ENCODE results near the gene COL4A1.

The COL4A1 gene

GRCh38 chr13:110308656-110309359 lies 1.9 kb upstream of the COL4A1 start:
- DNase-seq (ENCODE audit: low read depth), result no peak

GRCh38 chr13:110307767-110308655 lies 1.1 kb upstream of the COL4A1 start:
- no peak for DNase-seq (ENCODE audit: low read depth)

GRCh38 chr13:110306340-110306959 lies 507 bp downstream of the COL4A1 start:
- DNase-seq (ENCODE audit: low read depth), result no peak

- DNase-seq (ENCODE audit: low read depth), result no peak
These were observed 1.0 kb downstream of the COL4A1 start for GRCh38 chr13:110305949-110306339.

GRCh38 chr13:110305544-110305943 lies 1.4 kb downstream of the COL4A1 start:
- no peak for DNase-seq (ENCODE audit: low read depth)

GRCh38 chr13:110305001-110305400 lies 2.0 kb downstream of the COL4A1 start:
- no peak for DNase-seq (ENCODE audit: low read depth)

- DNase-seq (ENCODE audit: low read depth), result no peak
These were observed 2.7 kb downstream of the COL4A1 start for GRCh38 chr13:110304256-110304655.

- no peak for DNase-seq (ENCODE audit: low read depth)
These were observed 3.3 kb downstream of the COL4A1 start for GRCh38 chr13:110303644-110304043.

- no peak for DNase-seq (ENCODE audit: low read depth)
These were observed 4.0 kb downstream of the COL4A1 start for GRCh38 chr13:110302997-110303396.

- DNase-seq (ENCODE audit: low read depth), result no peak
These were observed 5.1 kb downstream of the COL4A1 start for GRCh38 chr13:110301606-110302553.

- no peak for DNase-seq (ENCODE audit: low read depth)
These were observed 5.9 kb downstream of the COL4A1 start for GRCh38 chr13:110301083-110301482.

- DNase-seq (ENCODE audit: low read depth), result no peak
These were observed 6.7 kb downstream of the COL4A1 start for GRCh38 chr13:110300090-110300815.

- DNase-seq (ENCODE audit: low read depth), result no peak
These were observed 7.6 kb downstream of the COL4A1 start for GRCh38 chr13:110299283-110299840.

- DNase-seq (ENCODE audit: low read depth), result no peak
These were observed 8.3 kb downstream of the COL4A1 start for GRCh38 chr13:110298505-110299282.

- DNase-seq (ENCODE audit: low read depth), result no peak
These were observed 9.0 kb downstream of the COL4A1 start for GRCh38 chr13:110297766-110298504.

GRCh38 chr13:110297011-110297410 lies 9.9 kb downstream of the COL4A1 start:
- DNase-seq (ENCODE audit: low read depth), result no peak

GRCh38 chr13:110294622-110295021 lies 12.3 kb downstream of the COL4A1 start:
- DNase-seq (ENCODE audit: low read depth), result no peak

- DNase-seq (ENCODE audit: low read depth), result no peak
These were observed 12.8 kb downstream of the COL4A1 start for GRCh38 chr13:110294146-110294545.

GRCh38 chr13:110293649-110294048 lies 13.3 kb downstream of the COL4A1 start:
- no peak for DNase-seq (ENCODE audit: low read depth)

Data from activated gamma-delta T cell treated with anti-CD3 and anti-CD28 coated beads, Interleukin-2, amount 50 U/mL, for 16 hours (primary cell).